ENCODE data around the gene CCR5AS.
A peak's percentile ranks its signal among the peaks of the same experiment; 100 is the strongest.
"Not testable (repeated sequence)": the region's sequence is repeated elsewhere in the genome, so short reads cannot be mapped to it uniquely, and the experiment has no call there.

Gene CCR5AS

DNA sequence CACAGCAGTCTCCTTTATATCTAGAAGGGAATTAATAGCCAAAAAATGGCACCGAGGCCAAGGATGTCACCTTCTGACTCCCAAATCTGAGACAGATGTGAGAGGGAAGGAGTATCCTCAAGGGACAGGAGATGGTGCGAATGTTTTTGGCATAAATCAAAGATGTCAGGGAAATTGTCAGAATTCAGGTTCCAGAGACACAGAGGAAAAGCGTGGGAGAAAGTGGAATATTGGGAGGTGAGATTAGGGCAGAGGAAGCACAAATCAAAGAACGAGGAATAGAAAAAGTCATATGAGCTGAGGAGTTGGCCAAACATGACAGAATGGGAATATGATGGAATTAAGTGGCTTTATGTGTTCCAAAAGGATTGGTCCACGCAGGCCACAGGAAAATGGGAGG lies 6.0 kb downstream of the CCR5AS start:
- DNase-seq = no peak

DNA sequence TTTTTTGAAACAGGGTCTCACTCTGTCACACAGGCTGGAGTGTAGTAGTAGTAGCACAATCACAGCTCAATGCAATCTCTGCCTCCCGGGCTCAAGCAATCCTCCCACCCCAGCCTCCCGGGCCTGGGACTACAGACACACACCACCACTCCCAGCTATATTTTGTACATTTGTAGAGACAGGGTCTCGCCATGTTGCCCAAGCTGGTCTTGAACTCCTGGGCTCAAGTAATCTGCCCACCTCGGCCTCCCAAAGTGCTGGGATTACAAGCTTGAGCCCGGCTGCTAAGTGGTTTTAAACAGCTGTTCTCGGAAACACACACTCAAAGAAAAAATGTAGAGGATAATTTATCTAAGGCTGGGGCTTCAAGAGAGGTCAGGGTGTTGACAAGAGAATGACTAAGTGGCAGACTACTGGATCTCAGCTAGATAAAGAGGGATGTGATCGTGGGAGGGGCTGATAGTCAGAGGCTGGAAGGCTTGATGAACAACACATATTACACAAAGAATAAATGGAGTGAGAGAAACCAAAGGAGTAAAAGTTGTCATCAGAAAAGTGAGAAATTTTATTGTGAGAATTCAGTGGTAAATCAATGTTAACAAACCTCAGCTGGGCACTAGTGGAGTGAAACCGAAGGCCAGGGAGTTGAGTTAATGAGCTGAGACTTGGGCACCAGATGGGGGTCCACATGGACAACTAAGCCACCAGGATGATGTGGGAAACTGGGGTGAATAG lies 6.7 kb downstream of the CCR5AS start:
- DNase-seq = no peak

- no peak for DNase-seq
These were observed 7.3 kb downstream of the CCR5AS start for GRCh38 chr3:46399557-46399956.

GRCh38 chr3:46399098-46399497 lies 7.8 kb downstream of the CCR5AS start:
- DNase-seq = no peak

GRCh38 chr3:46398186-46398955 lies 8.5 kb downstream of the CCR5AS start:
- no peak for DNase-seq

GRCh38 chr3:46397111-46397510 lies 9.8 kb downstream of the CCR5AS start:
- DNase-seq = no peak

GRCh38 chr3:46395766-46396530 lies 10.9 kb downstream of the CCR5AS start:
- no peak for DNase-seq

GRCh38 chr3:46395210-46395661 lies 11.6 kb downstream of the CCR5AS start:
- no peak for DNase-seq

- no peak for DNase-seq
These were observed 13.1 kb downstream of the CCR5AS start for GRCh38 chr3:46393554-46394434.

DNA sequence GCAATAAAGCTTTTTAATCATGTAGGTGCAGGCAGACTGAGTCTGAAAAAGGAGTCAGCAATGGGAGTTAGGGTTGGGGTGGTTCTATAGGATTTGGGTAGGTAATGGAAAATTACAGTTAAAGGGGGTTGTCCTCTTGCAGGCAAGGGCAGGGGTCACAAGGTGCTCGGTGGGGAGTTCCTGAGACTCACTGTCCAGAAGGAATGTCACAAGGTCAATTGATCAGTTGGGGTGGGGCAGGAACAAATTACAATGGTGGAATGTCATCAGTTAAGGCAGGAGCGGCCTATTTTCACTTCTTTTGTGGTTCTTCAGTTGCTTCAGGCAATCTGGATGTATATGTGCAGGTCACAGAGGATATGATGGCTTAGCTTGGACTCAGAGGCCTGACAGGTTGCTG lies 13.9 kb downstream of the CCR5AS start:
- no peak for DNase-seq

- not testable (repeated sequence) for DNase-seq
These were observed 15.3 kb downstream of the CCR5AS start for GRCh38 chr3:46391526-46391925.

DNA sequence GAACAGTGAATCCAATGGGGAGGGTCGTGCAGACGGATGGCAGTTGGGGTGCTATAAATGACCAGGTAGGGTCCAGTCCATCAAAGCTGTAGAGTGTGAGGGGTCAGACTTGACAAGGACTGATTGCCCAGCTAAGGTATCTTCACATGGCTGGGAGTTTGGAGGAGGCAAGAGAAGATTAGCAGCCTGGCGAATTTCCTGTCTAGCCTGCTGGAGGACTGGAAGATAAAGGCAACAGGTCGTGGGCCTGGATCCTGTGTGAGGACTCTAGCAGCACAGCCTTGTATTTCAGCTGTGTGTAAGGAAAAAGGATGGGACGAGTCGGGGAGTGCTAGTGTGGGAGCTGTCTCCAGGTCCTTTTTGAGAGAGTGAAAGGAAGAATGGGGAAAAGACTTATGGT lies 17.6 kb downstream of the CCR5AS start:
- no peak for DNase-seq

DNA sequence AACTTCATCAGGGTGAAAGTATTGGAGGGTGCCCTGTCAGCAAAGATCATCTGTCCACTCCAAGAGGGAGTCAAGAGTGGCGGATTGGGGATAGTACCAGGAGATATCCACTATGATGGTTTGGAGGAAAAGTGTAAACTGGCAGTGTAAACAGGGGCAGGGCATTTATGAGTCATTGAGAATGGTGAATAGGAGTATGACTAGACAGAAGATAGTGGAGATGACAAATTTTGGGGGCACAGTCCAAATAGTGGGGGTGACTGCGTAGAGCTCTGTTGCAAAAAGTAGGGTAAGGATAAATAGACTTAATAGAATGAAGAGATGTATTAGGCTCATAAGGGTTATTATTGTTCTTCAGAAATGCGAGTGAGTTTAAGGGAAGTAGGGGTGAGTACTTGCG lies 18.0 kb downstream of the CCR5AS start:
- DNase-seq = not testable (repeated sequence)

DNA sequence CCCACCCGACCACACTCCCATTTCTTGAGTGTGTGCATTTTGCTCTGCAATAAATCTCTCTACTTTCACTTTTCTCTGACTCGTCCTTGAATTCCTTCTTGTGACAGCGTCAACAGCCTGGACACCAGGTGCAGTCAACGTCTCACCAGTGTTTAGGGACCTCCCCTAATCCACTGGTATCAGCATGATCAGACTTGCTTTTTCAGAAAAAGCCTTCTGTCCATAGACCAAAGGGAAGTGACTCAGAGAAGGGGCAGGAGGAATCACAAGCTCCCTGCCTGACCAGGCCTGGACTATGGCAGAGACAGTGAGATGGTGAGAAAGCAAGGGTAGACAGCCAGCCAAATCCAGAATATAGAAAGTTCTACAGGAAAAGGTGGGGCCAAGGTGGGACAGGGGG lies 20.7 kb downstream of the CCR5AS start:
- no peak for DNase-seq

GRCh38 chr3:46383951-46384330 lies 22.9 kb downstream of the CCR5AS start:
- no peak for DNase-seq

DNA sequence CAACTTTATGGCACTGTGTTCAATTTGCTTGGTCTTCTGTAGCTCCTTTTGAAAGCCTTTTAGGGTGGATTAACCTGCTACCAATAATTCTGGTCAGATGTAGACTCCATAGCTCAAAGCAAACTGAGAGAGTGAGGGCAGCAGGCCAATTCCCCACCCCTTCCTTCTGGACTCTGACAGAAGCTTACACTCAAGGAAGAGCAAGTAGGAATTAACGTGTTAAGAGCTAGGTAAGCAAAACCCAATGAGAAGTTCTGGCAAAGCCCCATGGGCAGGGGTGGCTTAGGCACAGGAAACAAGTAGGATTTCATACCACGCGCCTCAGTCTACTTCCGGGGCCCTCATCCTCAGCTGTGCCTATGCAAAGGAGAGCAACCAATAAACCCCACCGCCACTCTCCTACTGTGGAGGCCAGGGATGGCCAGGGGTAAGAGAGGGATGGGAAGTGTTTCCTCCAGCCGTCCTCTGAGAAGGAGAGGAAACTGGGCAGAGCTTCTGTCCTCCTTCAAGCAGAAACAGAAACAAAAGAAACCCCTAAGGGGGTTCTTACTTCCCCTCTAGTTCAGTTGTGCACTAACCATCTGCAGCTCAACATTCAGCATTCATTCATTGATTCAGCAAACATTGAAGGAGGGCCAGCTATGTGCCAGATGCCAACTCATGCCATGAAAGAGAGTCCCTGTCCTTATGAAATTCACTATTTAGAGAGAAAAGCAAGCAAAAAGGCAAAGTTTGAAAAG lies 23.5 kb downstream of the CCR5AS start:
- DNase-seq = no peak

GRCh38 chr3:46381625-46382024 lies 25.2 kb downstream of the CCR5AS start:
- DNase-seq = no peak

GRCh38 chr3:46380471-46381221 lies 26.2 kb downstream of the CCR5AS start:
- no peak for DNase-seq

- peak; percentile 13 to 51 (median 31) for DNase-seq
These were observed 28.4 kb downstream of the CCR5AS start for GRCh38 chr3:46378426-46378942.

DNA sequence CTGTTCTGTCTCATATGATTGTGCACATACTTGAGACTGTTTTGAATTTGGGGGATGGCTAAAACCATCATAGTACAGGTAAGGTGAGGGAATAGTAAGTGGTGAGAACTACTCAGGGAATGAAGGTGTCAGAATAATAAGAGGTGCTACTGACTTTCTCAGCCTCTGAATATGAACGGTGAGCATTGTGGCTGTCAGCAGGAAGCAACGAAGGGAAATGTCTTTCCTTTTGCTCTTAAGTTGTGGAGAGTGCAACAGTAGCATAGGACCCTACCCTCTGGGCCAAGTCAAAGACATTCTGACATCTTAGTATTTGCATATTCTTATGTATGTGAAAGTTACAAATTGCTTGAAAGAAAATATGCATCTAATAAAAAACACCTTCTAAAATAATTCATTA lies 31.1 kb downstream of the CCR5AS start:
- peak in 2 of 6 experiments; percentile 3 to 5 for DNase-seq

DNA sequence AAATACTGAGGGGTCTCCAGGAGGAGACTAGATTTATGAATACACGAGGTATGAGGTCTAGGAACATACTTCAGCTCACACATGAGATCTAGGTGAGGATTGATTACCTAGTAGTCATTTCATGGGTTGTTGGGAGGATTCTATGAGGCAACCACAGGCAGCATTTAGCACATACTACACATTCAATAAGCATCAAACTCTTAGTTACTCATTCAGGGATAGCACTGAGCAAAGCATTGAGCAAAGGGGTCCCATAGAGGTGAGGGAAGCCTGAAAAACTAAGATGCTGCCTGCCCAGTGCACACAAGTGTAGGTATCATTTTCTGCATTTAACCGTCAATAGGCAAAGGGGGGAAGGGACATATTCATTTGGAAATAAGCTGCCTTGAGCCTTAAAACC lies 31.6 kb downstream of the CCR5AS start:
- DNase-seq = no peak

All from stimulated activated naive CD4-positive, alpha-beta T cell (primary cell).